HG03469 (cell line): Measurements from ENCODE around the gene MINDY4.

Source experiments
- ATAC-seq: cut with Tn5 transposase; IDR thresholded peaks from one replicate; pipeline ENCODE4 v1.9.1; 2021; ENCODE audit warnings: mild to moderate bottlenecking, moderate library complexity, moderate number of reproducible peaks; ENCODE audit not compliant: unreplicated experiment

MINDY4 gene

GRCh38 chr7:30925913-30926312 is 154.7 kb downstream of the MINDY4 start:
- no peak for ATAC-seq

DNA sequence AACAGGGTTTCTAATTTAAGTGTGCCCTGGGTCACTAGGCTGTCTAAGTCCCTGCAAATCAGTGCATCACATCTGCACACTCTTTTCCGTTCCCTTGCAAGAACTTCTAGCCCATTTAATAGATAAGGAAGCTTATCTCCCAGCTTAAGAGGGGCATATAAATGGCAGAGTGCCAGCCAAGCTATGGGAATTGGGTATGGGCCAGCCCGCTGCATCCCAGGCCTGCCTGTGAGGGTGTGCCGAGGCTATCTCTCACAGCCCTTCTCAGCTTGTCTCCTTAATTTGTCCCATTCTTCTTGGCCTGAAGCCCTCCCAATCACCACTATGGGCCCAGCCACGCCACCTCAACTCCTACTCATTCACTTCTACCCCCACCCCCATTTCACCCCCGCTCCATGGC is 155.1 kb downstream of the MINDY4 start:
- ATAC-seq: no peak

DNA sequence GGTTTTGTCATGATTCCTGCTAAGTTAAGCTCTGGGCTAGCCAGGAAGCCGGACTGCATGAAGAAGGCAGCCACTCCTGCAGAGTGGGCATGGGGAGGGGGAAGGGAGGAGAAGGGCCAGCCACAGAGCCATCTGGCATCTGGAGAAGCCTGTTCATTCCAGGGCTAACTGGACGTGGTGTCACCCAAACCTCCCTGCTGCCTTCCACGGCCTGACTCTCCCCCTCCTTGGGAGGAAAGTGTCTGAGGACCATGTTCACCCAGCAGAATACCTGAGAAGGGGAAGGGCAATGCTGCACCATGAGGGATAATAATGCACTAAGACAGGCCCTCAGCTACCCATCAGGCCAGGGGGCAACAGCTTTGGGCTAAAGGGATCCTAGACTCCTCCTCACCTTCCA is 155.8 kb downstream of the MINDY4 start:
- ATAC-seq: no peak

GRCh38 chr7:30927559-30927958 is 156.3 kb downstream of the MINDY4 start:
- no peak for ATAC-seq

- ATAC-seq: no peak
Observed at GRCh38 chr7:30928254-30928872, 157.1 kb downstream of the MINDY4 start.

DNA sequence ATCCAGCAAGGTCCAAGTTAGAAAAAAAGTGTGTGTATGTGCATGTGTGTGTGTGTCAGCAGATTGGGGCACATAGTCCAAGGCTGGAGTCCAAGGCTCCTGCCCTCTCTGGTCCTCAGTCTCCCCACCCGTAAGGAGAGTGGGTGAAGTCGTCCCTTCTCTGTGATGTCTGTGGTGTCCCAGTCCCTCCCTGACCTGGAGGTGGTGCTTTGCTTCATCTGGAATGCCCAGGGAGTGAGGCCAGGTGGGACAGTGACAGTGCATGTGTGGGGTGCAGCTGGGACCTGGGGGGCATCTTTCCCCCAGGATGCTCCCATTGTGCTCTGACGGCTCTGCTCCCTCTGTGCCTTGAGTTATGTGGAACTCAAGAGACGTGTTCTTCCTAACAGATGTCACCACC is 158.5 kb downstream of the MINDY4 start:
- no peak for ATAC-seq

DNA sequence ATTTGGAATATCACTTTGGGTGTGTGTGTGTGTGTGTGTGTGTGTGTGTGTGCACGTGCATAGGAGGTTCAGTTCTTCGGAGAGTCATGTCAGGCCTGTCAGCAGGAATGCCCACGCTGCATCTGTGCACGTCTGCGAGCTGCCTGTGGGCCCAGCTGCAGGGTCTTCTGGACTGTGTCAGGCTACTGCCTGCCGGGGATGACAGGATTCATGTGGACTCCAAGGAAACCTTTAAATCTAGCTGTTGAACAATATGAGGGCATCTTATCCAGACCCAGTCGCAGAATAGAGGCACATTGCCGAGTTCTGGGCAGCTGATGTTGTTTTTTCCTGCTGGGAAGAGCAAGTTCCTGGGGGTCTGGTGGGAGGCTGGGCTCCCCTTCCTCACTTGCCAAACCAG is 159.4 kb downstream of the MINDY4 start:
- ATAC-seq: no peak

GRCh38 chr7:30931161-30931928 is 160.1 kb downstream of the MINDY4 start:
- no peak for ATAC-seq

- ATAC-seq: no peak
Observed at GRCh38 chr7:30931929-30932540, 160.8 kb downstream of the MINDY4 start.

DNA sequence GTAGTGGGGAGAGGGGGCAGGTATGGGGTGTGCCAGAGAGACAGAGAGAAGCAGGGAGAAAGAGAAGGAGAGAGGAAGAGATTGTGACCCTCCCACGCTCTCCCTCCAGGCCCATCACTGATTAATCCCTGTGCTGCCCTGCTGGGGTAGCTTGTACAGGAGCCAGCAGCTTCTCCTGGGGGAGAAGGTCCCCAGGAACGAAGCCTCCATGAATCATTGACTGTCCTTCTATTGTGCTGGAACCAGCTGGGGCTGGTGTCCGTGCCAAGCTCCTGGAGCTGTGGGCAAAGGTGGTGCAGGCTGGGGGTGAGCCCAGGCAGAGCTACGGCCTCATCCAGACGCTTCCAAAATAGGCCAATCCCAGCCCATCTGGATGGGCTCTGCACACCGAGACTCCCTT is 161.3 kb downstream of the MINDY4 start:
- no peak for ATAC-seq

- ATAC-seq: no peak
Observed at GRCh38 chr7:30933124-30933974, 162.1 kb downstream of the MINDY4 start.

GRCh38 chr7:30934225-30934624 is 163.0 kb downstream of the MINDY4 start:
- no peak for ATAC-seq

- no peak for ATAC-seq
Observed at GRCh38 chr7:30934732-30935568, 163.7 kb downstream of the MINDY4 start.

DNA sequence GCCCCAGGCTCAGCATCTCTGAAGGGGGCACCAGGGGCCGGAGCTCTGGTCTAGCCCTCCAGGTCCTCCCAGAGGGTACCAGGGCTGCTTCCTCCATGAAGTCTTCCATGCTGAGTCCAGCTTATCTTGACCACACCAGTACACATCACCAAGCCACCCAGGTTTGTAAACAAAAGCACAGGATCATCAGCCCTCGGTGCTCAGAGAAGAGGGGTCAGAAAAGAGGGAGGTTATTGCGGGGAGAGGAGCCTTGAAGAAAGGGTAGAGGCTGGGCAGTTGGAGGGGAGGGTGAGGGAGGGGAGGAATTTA is 164.3 kb downstream of the MINDY4 start:
- ATAC-seq: no peak

DNA sequence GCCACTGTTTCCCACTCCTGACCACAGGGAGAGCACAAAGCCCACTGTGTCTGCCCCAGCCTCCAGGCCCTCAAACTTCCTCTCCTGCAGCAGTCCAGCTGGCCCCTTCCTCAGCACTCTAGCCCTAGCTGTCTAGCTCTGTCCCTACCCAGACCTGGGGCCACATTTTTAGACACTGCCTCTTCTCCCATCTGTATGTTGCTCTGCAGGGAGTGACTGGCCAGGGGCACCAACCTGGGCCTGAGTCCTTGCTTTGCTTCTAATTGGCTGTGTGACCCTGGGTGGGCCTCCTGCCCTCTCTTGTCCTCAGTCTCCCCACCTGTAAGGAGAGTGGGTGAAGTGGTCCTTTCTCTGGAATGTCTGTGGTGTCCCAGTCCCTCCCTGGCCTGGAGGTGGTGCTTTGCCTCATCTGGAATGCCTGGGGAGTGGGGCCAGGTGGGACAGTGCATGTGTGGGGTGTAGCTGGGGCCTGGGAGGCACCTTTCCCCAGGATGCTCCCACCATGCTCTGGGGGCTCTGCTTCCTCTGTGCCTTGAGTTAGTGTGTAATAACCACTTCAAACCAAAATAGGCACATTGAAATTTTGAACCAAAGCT is 165.5 kb downstream of the MINDY4 start:
- ATAC-seq: no peak

GRCh38 chr7:30937416-30937815 is 166.2 kb downstream of the MINDY4 start:
- no peak for ATAC-seq

DNA sequence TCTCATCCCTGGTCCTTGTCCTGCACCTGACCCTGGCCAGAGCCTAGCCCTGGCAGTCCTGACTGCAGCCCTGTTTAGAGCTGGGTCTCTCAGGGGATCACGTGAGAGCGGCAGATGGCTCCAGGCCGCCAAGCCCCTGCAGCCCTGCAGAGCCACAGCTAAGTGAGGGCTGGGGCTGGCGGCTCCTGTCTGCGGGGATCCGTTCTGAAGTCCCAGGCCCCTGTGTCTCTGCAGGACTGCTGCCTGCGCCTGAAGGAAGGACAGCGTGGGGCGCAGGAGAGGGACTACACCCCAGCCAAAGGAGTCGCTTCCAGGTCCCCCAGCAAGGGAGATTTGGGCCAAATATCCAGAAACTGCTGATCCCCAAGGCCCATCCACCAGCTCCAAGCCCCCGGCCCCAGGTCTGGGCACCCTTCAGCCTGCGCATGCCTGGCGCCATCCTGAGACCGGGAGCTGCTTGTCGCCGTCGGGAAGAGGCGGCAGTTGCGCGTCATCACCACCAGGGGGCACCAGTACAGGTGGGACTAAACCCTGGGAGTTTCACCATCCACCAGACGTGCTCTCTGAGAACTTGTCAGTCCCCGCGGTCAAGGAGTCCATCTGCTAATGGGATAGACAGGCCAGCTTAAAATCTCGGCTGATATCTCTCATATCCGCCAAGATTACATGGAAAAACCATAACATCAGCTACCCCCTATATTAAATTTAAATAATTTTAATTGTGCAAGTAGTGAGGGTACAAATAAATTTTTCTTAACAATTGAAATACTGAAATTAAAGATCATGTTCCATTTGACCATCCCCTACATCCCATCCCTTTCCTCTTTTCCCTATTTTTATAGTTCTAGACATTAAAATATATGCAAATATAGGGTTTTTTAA is 167.5 kb downstream of the MINDY4 start:
- no peak for ATAC-seq

GRCh38 chr7:30941582-30942323 is 170.5 kb downstream of the MINDY4 start:
- no peak for ATAC-seq
